Measurements from ENCODE around the gene UGT1A3.

DNA sequence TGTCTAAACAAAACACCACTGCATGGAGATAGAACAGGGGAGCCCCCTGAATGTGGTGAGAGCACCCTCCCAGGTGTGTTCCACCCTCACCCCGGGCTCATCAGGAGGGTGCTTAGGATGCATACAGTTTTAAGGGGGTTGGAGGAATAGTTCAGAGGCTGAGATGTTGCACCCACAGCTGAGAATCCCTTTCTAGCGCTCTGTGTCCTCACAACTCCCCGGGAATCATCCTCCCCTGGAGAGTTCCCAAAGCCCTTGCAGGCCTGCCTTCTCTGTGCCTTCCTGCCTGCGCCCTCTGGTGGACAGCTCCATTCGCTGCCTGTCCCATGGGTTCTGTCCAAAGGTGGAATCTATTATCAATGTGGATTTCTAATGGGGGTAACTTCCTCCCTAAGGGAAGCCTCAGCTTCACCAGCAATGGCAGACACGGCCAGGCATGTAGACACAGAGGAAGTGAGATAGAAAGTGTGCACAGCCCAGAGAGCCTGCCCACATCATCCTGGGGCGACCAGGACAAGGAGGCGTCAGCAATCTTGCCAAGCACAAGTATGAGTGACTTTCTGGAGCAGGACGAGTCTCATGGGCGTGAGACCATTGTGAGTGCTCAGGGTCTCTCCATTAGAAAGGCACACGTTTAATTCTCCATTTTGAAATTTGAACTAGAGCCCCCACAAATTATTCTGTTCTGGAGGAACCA, 17.4 kb upstream of the UGT1A3 start:
- no peak for TF ChIP-seq BACH1 (IDR thresholded peaks at IDR 0.05; ENCODE audit: borderline replicate concordance)
- TF ChIP-seq, protein P1, sequence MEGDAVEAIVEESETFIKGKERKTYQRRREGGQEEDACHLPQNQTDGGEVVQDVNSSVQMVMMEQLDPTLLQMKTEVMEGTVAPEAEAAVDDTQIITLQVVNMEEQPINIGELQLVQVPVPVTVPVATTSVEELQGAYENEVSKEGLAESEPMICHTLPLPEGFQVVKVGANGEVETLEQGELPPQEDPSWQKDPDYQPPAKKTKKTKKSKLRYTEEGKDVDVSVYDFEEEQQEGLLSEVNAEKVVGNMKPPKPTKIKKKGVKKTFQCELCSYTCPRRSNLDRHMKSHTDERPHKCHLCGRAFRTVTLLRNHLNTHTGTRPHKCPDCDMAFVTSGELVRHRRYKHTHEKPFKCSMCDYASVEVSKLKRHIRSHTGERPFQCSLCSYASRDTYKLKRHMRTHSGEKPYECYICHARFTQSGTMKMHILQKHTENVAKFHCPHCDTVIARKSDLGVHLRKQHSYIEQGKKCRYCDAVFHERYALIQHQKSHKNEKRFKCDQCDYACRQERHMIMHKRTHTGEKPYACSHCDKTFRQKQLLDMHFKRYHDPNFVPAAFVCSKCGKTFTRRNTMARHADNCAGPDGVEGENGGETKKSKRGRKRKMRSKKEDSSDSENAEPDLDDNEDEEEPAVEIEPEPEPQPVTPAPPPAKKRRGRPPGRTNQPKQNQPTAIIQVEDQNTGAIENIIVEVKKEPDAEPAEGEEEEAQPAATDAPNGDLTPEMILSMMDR (IDR thresholded peaks at IDR 0.05 in 2 of 3, conservative IDR thresholded peaks at IDR 0.05 in 1 of 3; ENCODE audit: control insufficient read depth in 2 of 3, extremely low read depth in 1 of 3, insufficient read depth in 1 of 3, low read depth in 3 of 3, low read length in 3 of 3), result peak; percentile 82 to 87 (median 85)
- TF ChIP-seq ESRRA (IDR thresholded peaks at IDR 0.05; ENCODE audit: low read length), result no peak
- no peak for TF ChIP-seq MXI1 (IDR thresholded peaks at IDR 0.05; ENCODE audit: low read depth, low read length)
- TF ChIP-seq, protein P2, sequence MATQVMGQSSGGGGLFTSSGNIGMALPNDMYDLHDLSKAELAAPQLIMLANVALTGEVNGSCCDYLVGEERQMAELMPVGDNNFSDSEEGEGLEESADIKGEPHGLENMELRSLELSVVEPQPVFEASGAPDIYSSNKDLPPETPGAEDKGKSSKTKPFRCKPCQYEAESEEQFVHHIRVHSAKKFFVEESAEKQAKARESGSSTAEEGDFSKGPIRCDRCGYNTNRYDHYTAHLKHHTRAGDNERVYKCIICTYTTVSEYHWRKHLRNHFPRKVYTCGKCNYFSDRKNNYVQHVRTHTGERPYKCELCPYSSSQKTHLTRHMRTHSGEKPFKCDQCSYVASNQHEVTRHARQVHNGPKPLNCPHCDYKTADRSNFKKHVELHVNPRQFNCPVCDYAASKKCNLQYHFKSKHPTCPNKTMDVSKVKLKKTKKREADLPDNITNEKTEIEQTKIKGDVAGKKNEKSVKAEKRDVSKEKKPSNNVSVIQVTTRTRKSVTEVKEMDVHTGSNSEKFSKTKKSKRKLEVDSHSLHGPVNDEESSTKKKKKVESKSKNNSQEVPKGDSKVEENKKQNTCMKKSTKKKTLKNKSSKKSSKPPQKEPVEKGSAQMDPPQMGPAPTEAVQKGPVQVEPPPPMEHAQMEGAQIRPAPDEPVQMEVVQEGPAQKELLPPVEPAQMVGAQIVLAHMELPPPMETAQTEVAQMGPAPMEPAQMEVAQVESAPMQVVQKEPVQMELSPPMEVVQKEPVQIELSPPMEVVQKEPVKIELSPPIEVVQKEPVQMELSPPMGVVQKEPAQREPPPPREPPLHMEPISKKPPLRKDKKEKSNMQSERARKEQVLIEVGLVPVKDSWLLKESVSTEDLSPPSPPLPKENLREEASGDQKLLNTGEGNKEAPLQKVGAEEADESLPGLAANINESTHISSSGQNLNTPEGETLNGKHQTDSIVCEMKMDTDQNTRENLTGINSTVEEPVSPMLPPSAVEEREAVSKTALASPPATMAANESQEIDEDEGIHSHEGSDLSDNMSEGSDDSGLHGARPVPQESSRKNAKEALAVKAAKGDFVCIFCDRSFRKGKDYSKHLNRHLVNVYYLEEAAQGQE (IDR thresholded peaks at IDR 0.05; ENCODE audit: low read depth, low read length), result no peak
- TF ChIP-seq, protein P3, sequence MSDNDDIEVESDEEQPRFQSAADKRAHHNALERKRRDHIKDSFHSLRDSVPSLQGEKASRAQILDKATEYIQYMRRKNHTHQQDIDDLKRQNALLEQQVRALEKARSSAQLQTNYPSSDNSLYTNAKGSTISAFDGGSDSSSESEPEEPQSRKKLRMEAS (IDR thresholded peaks at IDR 0.05; ENCODE audit: low read depth, low read length), result no peak
- TF ChIP-seq RAD21 (IDR thresholded peaks at IDR 0.05; ENCODE audit: insufficient read depth, low read depth, low read length), result peak; percentile 83
- TF ChIP-seq USF2 (IDR thresholded peaks at IDR 0.05; ENCODE audit: borderline replicate concordance, low read depth, low read length), result no peak
- TF ChIP-seq SP1 (IDR thresholded peaks at IDR 0.05; ENCODE audit: low read depth, low read length), result no peak
- no peak for TF ChIP-seq CHD2 (IDR thresholded peaks at IDR 0.05; ENCODE audit: borderline replicate concordance, low read depth, low read length)

Measured in GM12878 (cell line).